GM21529 (cell line): ENCODE data around the gene EDAR.

Source experiments
- ATAC-seq: cut with Tn5 transposase; IDR thresholded peaks from one replicate; pipeline ENCODE4 v1.9.1; 2021; ENCODE audit not compliant: unreplicated experiment

Gene EDAR

GRCh38 chr2:108942231-108942825 lies 46.7 kb downstream of the EDAR start:
- ATAC-seq = no peak

GRCh38 chr2:108941767-108942166 lies 47.3 kb downstream of the EDAR start:
- no peak for ATAC-seq

- no peak for ATAC-seq
Measured at GRCh38 chr2:108941161-108941665, 47.8 kb downstream of the EDAR start.

GRCh38 chr2:108940156-108940555 lies 48.9 kb downstream of the EDAR start:
- ATAC-seq = no peak

DNA sequence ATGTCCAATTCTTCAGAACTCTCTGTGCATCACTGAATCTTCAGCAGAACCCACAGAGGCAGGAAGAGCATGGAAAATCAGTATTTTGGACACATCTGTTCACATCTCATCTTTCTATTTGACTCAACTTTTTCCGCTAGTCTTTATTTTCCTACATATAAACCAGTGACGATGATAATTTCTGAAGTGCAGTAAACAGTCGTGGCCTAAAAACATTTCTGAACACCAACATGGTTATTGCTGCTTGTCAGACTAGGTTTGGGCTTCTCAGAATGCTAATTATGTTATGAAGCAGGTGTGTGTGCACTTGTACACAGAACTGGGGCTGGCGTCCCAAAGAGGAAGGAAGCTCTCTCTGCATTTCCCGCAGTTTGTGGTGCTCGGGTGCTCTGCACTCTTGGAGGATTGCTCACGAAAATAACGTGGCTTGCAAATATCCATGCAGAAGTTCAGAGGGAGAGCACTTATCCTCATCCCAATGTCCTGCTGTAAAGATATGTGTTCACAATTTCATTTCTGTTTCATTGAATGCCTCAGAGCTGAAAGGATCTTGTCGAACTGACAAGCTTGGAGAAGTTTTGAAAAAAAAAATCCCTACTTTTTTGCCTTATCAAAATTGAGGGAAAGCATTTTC lies 50.8 kb downstream of the EDAR start:
- ATAC-seq = no peak

DNA sequence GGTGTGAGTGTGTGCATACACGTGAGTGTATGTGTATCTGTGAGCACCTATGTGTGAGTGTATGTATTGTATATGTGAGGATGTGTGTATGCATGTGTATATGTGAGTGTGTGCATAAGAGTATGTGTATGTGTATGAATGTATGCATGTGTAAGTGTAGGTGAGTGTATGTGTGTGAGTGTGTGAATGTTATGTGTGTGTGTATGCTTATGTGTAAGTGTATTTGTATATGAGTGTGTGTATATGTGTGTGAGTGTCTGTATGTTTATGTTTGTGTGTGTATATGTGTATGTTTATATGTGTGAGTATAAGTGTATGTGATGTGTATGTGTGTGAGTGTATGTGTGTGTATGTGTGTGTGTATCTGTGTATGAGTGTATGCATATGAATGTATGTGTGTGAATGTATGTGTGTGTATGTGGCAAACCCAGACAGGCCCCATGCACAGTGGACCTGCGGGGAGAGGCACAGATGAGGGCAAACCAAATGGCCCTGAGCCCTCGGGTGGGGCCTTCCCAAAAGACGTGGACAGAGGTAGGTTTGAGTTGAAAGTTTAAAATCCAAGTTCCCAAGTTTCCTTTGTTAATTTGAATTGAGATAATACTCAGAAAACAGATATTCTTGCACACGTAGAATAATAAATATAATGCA lies 51.5 kb downstream of the EDAR start:
- no peak for ATAC-seq

- no peak for ATAC-seq
Measured at GRCh38 chr2:108936866-108937265, 52.2 kb downstream of the EDAR start.

- no peak for ATAC-seq
Measured at GRCh38 chr2:108936076-108936864, 52.8 kb downstream of the EDAR start.

DNA sequence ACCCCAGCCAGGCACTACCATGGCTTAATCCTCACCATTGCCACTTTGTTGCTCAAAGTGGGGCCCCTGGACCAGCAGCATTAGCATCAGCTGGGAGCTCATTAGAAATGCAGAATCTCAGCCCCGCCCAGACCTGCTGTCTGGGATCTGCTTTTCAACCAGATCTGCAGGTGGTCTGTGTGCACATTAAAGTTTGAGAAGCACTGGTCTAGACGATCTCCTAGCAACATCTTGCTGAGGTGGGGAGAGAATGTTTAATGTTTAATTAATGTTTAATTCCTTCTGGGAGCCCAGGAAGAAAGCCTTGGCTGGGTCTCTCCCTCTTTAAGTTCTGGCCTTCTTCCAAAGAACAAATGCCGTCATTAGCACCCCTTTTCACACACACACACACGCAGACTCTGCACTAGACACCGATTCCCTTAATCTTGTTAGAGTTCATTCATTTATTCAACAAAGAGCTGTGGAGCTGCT lies 53.7 kb downstream of the EDAR start:
- ATAC-seq = no peak

GRCh38 chr2:108934583-108935245 lies 54.3 kb downstream of the EDAR start:
- no peak for ATAC-seq

DNA sequence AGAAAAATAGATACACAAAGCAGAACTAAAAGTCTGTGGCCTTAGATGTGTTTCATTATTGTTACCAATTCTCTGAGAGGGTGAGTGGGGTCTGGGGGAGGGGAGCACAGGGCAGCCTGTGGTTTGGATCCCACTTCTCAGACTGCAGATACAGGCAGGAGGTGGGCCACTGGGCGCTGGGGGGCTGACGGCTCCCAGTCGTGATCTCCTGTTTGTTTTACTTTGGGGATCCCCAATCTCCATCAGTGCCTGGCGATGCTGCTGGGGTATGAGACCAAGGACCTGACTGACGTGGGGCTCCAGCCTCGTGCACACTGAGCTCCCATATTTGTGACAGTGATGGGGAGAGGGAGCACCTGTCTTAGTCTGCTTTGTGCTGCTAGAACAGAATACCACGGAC lies 54.9 kb downstream of the EDAR start:
- ATAC-seq = no peak

DNA sequence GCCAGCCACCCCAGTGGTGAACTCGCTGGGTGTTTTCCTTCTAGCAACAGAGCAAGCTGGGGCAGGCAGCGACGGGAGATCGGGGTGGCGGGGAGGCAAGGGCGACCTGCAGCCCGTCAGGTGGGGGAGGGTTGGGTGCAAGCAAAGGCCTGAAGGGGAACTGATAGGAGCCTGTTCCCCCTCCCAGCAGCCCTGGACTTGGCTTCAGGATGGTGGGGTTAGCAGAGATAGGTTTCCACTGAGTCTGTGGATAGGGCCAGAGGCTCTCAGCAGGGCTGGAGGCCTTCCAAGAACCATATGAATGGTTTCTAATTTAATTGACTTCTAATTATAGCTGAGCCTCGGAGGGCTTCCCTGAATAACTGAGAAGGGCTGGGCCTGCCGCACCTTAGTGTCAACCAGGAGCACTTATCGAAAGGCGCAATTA lies 55.3 kb downstream of the EDAR start:
- ATAC-seq = no peak

GRCh38 chr2:108932736-108933332 lies 56.2 kb downstream of the EDAR start:
- ATAC-seq = no peak

- no peak for ATAC-seq
Measured at GRCh38 chr2:108931372-108931771, 57.6 kb downstream of the EDAR start.

- ATAC-seq = no peak
Measured at GRCh38 chr2:108929807-108930425, 59.1 kb downstream of the EDAR start.

DNA sequence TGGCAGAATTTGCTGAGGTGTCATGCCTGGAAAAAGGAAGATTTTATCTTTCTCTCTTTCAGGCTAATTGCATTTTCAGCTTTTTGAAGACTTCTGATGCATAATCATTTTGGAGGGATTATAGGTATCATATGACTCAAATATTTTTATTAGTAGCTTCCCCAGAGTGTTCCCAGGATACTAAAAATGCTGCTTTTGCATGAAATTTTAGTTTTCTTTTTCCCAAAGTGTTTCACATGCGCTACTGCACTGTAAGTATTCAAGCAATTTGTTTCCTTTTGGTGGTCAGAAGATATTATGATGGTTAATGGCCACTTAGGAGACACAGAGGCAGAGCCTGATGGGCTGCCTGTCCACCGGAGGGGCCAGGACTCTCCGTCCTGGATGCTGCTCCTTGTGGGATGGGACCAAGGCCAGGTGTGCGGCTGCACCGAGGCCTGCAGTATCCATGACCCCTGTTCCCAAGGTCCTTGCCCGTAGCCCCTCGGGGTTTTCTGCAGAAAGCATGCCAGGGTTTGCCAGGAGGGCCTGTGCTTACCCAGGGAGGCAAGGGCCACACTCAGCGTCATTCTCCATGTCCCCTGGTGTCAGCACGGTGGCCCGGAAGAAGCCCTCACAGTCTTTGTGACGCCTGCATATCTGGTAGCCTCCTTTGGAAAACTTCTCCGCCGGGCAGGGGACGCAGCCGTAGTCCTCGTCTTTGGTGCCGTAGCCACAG lies 60.2 kb downstream of the EDAR start:
- no peak for ATAC-seq

- peak; percentile 56 for ATAC-seq
Measured at GRCh38 chr2:108927936-108928659, 60.9 kb downstream of the EDAR start.

DNA sequence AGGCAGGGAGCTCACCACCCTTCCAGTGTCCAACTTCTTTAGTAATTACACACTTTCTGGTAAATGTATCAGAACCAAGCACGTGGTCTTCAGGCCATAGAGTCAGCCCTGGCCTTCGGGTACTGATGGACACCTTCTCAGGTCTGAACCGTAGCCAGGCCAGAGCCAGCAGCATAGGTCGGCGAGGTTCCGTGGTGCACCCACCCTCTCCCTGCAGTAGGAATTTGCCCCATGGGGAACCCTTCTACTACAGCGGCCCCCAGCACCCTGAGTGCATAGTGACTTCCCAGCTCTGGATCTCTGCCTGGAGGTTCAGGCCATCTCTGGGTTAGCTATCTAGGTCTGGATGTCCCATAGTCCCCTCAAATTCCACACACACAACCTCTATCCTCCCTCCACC lies 61.6 kb downstream of the EDAR start:
- ATAC-seq = no peak
